ENCODE results near the gene ELMO3. TPM values are rescaled to one million over a fixed set of nuclear protein-coding genes. Genes with fewer than 3 reads are reported as not detected.

Gene ELMO3
- total and polyA plus RNA-seq, 2 of the 13 experiments (the other 11 are each of a cell fraction or from before 2014, with no cell fraction given): 2.6 to 4.0 TPM

DNA sequence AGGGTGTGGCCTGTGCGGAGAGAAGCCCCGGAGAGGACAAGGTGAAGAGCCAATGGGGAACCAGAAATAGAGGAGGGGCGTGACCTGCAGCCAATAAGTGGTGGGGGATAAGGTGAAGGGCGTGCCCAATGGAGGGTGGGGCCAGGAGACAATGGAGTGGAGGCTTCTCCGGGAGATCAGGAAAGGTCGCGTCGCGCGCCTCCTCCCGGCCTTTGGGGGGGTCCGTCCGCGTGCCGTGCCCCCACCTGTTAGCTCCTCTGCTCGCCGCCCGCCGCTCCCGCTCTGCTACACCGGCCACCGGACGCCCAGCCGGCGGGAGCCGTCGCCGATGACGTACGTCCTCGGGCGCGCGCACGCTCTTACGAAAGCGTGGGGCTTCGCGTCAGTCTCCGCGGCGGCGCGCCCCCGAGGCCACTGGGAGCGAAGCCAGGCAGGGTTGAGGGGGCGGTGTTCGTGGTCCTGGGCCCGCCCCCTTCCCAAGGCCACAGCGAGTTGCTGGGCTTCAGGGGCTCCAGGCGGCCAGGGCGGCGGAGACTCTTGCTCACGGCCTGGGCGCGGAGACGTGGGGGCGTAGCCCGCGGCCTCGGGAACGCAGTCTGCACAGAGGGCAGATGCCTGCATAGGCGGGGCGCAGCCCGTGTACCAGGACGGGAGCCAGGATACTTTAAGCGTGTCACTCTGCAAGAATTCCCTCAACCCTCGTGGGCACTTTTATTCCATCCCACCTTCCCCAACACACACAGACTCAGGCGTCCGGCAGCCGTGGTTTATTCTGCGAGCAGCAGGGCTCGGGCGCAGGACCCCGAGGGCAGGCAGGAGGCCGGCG is 15.1 kb upstream of the ELMO3 start, which contains the start of gene MATCAP1 (continued):
- TF ChIP-seq, protein P1, sequence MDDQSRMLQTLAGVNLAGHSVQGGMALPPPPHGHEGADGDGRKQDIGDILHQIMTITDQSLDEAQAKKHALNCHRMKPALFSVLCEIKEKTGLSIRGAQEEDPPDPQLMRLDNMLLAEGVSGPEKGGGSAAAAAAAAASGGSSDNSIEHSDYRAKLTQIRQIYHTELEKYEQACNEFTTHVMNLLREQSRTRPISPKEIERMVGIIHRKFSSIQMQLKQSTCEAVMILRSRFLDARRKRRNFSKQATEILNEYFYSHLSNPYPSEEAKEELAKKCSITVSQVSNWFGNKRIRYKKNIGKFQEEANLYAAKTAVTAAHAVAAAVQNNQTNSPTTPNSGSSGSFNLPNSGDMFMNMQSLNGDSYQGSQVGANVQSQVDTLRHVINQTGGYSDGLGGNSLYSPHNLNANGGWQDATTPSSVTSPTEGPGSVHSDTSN (CRISPR knock-in tag; IDR thresholded peaks at IDR 0.05; ENCODE audit: borderline replicate concordance): 0 out of 2 replicates have a peak, but pooled peaks have one; percentile 18
- TF ChIP-seq, protein P2, sequence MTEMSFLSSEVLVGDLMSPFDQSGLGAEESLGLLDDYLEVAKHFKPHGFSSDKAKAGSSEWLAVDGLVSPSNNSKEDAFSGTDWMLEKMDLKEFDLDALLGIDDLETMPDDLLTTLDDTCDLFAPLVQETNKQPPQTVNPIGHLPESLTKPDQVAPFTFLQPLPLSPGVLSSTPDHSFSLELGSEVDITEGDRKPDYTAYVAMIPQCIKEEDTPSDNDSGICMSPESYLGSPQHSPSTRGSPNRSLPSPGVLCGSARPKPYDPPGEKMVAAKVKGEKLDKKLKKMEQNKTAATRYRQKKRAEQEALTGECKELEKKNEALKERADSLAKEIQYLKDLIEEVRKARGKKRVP (CRISPR knock-in tag; IDR thresholded peaks at IDR 0.05): no peak
- TF ChIP-seq RARA (CRISPR knock-in tag; IDR thresholded peaks at IDR 0.05) (peak; percentile 58), MBNL3 (CRISPR knock-in tag; conservative IDR thresholded peaks at IDR 0.05) (no peak), ATM (IDR thresholded peaks at IDR 0.05; ENCODE audit: borderline replicate concordance) (no peak), SIN3A (IDR thresholded peaks at IDR 0.05; ENCODE audit: borderline replicate concordance, low read depth, low read length) (peak; percentile 80; the same call in 1 of the 2 replicates), ZNF17 (CRISPR knock-in tag; IDR thresholded peaks at IDR 0.05) (no peak), FIP1L1 (IDR thresholded peaks at IDR 0.05; ENCODE audit: borderline replicate concordance, insufficient read depth, low read depth, low read length) (no peak), JUNB (CRISPR knock-in tag; IDR thresholded peaks at IDR 0.05; ENCODE audit: borderline replicate concordance) (no peak), IRX3 (CRISPR knock-in tag; IDR thresholded peaks at IDR 0.05; ENCODE audit: borderline replicate concordance, low read depth) (peak; percentile 77; the same call in 1 of the 2 replicates), HNRNPUL1 (IDR thresholded peaks at IDR 0.05; ENCODE audit: low read depth, low read length) (no peak)
- TF ChIP-seq, protein P3, sequence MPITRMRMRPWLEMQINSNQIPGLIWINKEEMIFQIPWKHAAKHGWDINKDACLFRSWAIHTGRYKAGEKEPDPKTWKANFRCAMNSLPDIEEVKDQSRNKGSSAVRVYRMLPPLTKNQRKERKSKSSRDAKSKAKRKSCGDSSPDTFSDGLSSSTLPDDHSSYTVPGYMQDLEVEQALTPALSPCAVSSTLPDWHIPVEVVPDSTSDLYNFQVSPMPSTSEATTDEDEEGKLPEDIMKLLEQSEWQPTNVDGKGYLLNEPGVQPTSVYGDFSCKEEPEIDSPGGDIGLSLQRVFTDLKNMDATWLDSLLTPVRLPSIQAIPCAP (CRISPR knock-in tag; IDR thresholded peaks at IDR 0.05; ENCODE audit: low read depth): no peak
- TF ChIP-seq, protein P4, sequence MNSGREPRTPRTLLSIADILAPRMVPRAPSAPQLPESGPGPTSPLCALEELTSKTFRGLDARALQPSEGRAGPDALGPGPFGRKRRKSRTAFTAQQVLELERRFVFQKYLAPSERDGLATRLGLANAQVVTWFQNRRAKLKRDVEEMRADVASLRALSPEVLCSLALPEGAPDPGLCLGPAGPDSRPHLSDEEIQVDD (CRISPR knock-in tag; IDR thresholded peaks at IDR 0.05; ENCODE audit: borderline replicate concordance): no peak
- TF ChIP-seq, protein P5, sequence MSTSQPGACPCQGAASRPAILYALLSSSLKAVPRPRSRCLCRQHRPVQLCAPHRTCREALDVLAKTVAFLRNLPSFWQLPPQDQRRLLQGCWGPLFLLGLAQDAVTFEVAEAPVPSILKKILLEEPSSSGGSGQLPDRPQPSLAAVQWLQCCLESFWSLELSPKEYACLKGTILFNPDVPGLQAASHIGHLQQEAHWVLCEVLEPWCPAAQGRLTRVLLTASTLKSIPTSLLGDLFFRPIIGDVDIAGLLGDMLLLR (CRISPR knock-in tag; IDR thresholded peaks at IDR 0.05): 0 out of 2 replicates have a peak, but pooled peaks have one; percentile 21
- TF ChIP-seq, protein P6, sequence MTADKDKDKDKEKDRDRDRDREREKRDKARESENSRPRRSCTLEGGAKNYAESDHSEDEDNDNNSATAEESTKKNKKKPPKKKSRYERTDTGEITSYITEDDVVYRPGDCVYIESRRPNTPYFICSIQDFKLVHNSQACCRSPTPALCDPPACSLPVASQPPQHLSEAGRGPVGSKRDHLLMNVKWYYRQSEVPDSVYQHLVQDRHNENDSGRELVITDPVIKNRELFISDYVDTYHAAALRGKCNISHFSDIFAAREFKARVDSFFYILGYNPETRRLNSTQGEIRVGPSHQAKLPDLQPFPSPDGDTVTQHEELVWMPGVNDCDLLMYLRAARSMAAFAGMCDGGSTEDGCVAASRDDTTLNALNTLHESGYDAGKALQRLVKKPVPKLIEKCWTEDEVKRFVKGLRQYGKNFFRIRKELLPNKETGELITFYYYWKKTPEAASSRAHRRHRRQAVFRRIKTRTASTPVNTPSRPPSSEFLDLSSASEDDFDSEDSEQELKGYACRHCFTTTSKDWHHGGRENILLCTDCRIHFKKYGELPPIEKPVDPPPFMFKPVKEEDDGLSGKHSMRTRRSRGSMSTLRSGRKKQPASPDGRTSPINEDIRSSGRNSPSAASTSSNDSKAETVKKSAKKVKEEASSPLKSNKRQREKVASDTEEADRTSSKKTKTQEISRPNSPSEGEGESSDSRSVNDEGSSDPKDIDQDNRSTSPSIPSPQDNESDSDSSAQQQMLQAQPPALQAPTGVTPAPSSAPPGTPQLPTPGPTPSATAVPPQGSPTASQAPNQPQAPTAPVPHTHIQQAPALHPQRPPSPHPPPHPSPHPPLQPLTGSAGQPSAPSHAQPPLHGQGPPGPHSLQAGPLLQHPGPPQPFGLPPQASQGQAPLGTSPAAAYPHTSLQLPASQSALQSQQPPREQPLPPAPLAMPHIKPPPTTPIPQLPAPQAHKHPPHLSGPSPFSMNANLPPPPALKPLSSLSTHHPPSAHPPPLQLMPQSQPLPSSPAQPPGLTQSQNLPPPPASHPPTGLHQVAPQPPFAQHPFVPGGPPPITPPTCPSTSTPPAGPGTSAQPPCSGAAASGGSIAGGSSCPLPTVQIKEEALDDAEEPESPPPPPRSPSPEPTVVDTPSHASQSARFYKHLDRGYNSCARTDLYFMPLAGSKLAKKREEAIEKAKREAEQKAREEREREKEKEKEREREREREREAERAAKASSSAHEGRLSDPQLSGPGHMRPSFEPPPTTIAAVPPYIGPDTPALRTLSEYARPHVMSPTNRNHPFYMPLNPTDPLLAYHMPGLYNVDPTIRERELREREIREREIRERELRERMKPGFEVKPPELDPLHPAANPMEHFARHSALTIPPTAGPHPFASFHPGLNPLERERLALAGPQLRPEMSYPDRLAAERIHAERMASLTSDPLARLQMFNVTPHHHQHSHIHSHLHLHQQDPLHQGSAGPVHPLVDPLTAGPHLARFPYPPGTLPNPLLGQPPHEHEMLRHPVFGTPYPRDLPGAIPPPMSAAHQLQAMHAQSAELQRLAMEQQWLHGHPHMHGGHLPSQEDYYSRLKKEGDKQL (CRISPR knock-in tag; IDR thresholded peaks at IDR 0.05; ENCODE audit: low read depth): peak; percentile 34; the same call in 1 of the 2 replicates

All from HepG2 (cell line).